Measurements from ENCODE around the gene MIA.

DNA sequence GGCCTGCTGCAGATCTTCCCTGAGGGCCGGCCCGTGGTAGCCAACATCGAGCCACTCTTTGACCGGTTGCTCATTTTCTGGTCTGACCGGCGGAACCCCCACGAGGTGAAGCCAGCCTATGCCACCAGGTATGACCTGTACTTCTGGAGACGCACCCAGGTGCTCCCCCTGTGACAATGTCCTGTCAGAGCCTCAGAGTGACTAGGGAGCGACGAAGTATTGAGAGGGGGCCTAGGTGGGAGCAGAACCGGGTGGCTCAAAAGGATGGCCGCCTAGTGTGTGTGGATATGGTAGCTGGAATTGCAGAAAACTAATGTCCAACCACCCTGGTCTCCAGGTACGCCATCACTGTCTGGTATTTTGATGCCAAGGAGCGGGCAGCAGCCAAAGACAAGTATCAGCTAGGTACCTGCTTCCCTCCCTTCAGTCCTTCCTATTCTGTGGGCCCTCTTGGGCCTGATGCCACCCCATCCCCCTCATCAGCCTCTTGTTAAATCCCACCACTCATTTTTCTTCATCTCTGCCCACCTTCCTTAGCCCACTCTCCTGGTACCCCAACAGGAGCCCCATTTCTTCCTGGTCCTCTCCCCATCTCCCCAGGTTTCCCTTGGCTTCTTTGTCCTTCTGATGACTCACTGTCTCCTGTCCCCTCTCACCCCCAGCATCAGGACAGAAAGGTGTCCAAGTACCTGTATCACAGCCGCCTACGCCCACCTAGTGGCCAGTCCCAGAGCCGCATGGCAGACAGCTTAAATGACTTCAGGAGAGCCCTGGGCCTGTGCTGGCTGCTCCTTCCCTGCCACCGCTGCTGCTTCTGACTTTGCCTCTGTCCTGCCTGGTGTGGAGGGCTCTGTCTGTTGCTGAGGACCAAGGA, 32.1 kb downstream of the MIA start:
- TF ChIP-seq, protein P1, sequence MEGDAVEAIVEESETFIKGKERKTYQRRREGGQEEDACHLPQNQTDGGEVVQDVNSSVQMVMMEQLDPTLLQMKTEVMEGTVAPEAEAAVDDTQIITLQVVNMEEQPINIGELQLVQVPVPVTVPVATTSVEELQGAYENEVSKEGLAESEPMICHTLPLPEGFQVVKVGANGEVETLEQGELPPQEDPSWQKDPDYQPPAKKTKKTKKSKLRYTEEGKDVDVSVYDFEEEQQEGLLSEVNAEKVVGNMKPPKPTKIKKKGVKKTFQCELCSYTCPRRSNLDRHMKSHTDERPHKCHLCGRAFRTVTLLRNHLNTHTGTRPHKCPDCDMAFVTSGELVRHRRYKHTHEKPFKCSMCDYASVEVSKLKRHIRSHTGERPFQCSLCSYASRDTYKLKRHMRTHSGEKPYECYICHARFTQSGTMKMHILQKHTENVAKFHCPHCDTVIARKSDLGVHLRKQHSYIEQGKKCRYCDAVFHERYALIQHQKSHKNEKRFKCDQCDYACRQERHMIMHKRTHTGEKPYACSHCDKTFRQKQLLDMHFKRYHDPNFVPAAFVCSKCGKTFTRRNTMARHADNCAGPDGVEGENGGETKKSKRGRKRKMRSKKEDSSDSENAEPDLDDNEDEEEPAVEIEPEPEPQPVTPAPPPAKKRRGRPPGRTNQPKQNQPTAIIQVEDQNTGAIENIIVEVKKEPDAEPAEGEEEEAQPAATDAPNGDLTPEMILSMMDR (IDR thresholded peaks at IDR 0.05; ENCODE audit: poor library complexity, severe bottlenecking) = no peak
- TF ChIP-seq POLR2AphosphoS5 (IDR thresholded peaks at IDR 0.05) (no peak), RAD21 (conservative IDR thresholded peaks at IDR 0.05) (no peak), SMC3 (conservative IDR thresholded peaks at IDR 0.05; ENCODE audit: poor library complexity) (no peak), EP300 (conservative IDR thresholded peaks at IDR 0.05; ENCODE audit: poor library complexity, severe bottlenecking) (no peak)
